ENCODE results near the gene PINK1.

DNA sequence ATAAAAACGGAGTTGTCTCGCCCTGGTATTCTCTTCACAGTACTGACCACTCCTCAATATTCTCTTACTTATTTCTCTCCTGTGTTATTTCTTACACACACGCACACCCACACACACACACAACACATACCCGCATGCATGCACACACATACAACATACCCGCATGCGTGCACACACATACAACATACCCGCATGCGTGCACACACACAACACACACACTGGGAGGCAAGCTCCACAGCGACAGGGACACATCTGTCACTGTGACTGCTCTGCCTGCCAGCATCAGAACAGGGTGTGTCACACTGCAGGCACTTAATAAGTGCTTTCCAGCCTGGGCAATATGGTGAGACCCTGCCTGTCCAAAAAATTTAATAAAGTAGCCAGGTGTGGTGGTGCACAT, 48.7 kb downstream of the PINK1 start:
- TF ChIP-seq CTCF (IDR thresholded peaks at IDR 0.05; ENCODE audit: low read length) (no peak), EZH2 (IDR thresholded peaks at IDR 0.05; ENCODE audit: borderline replicate concordance, low read length) (no peak)

Data from OCI-LY1 (cell line).